NB4 (cell line): ENCODE data around the gene YWHAG.

Experiments
- MYC ChIP-seq: IDR thresholded peaks from 2 replicates; pipeline ENCODE4 v1.6.1; 2011; ENCODE audit warnings: low read depth, low read length
- POLR2A ChIP-seq: IDR thresholded peaks from 2 replicates; pipeline ENCODE4 v1.6.1; 2011; ENCODE audit warnings: mild to moderate bottlenecking; ENCODE audit not compliant: insufficient read length; ENCODE audit errors: extremely low read depth
- TF ChIP-seq, protein P1 (sequence below): IDR thresholded peaks from one replicate; pipeline ENCODE4 v1.5.1; 2012; ENCODE audit warnings: low read depth, low read length

GRCh38 chr7:76356823-76357222, 2.0 kb downstream of the YWHAG start:
- TF ChIP-seq, protein P1, sequence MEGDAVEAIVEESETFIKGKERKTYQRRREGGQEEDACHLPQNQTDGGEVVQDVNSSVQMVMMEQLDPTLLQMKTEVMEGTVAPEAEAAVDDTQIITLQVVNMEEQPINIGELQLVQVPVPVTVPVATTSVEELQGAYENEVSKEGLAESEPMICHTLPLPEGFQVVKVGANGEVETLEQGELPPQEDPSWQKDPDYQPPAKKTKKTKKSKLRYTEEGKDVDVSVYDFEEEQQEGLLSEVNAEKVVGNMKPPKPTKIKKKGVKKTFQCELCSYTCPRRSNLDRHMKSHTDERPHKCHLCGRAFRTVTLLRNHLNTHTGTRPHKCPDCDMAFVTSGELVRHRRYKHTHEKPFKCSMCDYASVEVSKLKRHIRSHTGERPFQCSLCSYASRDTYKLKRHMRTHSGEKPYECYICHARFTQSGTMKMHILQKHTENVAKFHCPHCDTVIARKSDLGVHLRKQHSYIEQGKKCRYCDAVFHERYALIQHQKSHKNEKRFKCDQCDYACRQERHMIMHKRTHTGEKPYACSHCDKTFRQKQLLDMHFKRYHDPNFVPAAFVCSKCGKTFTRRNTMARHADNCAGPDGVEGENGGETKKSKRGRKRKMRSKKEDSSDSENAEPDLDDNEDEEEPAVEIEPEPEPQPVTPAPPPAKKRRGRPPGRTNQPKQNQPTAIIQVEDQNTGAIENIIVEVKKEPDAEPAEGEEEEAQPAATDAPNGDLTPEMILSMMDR = no peak
- TF ChIP-seq POLR2A = no peak
- no peak for TF ChIP-seq MYC
